Rectal smooth muscle tissue (tissue), 1 donor: Measurements from ENCODE around the gene CASP14.
"Not testable (repeated sequence)": the region's sequence is repeated elsewhere in the genome, so short reads cannot be mapped to it uniquely, and the experiment has no call there.

Source experiments
- H3K27ac ChIP-seq: one replicate; pipeline ENCODE4 v1.7.0; 2013; ENCODE audit warnings: low read depth, low read length, inconsistent platforms
- H3K27me3 ChIP-seq: one replicate; pipeline ENCODE4 v1.7.0; 2013; ENCODE audit warnings: low read length; ENCODE audit not compliant: control insufficient read depth, insufficient read depth
- H3K36me3 ChIP-seq: one replicate; pipeline ENCODE4 v1.7.0; 2013; ENCODE audit warnings: low read length; ENCODE audit not compliant: control insufficient read depth, insufficient read depth
- H3K4me1 ChIP-seq: one replicate; pipeline ENCODE4 v1.7.0; 2013; ENCODE audit warnings: low read length; ENCODE audit not compliant: control insufficient read depth, insufficient read depth
- H3K4me3 ChIP-seq: one replicate; pipeline ENCODE4 v1.7.0; 2013; ENCODE audit warnings: low read length
- H3K9ac ChIP-seq: one replicate; pipeline ENCODE4 v1.7.0; 2013; ENCODE audit warnings: low read length

CASP14 gene, protein sequence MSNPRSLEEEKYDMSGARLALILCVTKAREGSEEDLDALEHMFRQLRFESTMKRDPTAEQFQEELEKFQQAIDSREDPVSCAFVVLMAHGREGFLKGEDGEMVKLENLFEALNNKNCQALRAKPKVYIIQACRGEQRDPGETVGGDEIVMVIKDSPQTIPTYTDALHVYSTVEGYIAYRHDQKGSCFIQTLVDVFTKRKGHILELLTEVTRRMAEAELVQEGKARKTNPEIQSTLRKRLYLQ

DNA sequence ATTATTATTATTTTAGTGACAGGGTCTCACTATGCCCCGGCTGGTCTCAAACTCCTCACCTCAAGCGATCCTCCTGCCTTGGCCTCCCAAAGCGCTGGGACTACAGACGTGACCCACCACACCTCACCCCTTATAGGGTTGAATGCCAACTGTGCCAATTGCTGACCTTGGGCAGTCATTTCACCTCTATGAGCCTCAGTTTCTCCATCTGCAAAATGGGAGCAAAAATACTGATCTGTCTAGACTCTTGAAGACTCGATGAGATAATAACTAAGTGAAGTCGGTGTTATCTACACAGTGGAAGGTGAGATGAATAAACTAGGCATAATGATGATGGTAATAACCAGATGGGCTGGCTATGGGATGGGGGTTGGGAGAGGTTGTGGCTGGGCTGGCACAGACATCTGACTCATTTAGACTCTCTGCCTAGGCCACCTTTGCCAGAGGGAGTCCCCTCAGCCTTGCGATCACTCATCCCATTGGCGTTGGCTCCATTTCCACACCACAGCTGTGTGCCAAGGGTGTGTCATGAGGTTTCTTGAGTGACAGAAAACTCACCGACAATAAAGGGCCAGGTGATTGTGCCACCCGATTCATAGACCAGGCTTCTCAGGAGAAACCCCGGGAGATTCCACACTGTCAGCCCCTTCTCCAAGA lies at the start of gene CASP14:
CASP14 (plus strand) TSS at position 596 of the 657 bp plus-strand sequence. CDS start 2,772 bp downstream, outside the sequence.
- Histone ChIP-seq H3K27ac (no peak within 1 kb of the TSS), H3K4me1 (no peaks in the 10 kb centered on the region), H3K9ac (no peak within 1 kb of the TSS), H3K4me3 (no peak within 1 kb of the TSS), H3K36me3 (no peaks in the 10 kb centered on the region), H3K27me3 (peaks cover 3% of the 10 kb centered on the region)

GRCh38 chr19:15008308-15008707 lies 41.0 kb upstream of the CASP14 start:
- Histone ChIP-seq H3K4me1 (no peaks in the 10 kb centered on the region), H3K4me3 (no peak overlapping the region), H3K36me3 (no peaks in the 10 kb centered on the region), H3K27me3 (peaks cover 3% of the 10 kb centered on the region), H3K27ac (no peak overlapping the region), H3K9ac (no peak overlapping the region)

DNA sequence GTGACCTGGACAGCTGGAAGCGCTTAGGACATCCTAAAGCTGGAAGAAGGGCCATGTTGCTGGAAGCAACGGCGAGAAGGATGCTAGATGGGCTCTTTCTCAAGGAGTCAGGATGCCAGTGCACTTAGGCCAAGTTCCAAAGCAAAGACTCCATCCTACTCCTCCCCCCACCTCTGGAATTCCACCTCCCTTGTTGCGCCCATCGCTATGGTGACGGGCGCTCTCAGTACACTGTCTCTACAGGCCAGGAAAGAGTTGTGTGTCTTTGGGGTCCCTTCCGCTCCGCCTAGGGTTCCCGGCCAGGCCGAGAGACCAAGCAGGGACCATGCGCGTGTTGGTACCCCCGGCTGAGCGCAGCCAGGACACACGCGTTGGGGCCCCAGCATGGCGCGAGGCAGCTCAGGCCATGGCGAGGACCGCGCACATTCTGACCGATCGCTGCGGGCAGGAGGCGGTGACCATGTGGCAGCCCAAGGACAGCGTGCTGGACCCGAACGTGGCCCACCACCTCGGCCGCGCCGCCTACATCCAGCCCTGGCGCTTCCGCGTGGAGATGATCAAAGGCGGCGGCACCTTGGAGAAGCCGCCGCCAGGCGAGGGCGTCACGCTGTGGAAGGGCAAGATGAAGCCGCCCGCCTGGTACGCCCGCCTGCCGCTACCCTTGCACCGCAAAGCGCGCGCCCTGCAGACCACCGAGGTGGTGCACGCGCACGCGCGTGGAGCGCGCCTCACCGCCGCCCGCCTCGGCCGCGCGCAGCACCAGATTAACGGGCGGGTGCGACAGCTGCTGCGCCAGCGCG lies 38.6 kb upstream of the CASP14 start:
- H3K4me3 ChIP-seq, result no peak overlapping the region
- no peaks in the 10 kb centered on the region for H3K36me3 ChIP-seq
- H3K27ac ChIP-seq, result no peak overlapping the region
- no peaks in the 10 kb centered on the region for H3K4me1 ChIP-seq
- peaks cover 3% of the 10 kb centered on the region for H3K27me3 ChIP-seq
- no peak overlapping the region for H3K9ac ChIP-seq

DNA sequence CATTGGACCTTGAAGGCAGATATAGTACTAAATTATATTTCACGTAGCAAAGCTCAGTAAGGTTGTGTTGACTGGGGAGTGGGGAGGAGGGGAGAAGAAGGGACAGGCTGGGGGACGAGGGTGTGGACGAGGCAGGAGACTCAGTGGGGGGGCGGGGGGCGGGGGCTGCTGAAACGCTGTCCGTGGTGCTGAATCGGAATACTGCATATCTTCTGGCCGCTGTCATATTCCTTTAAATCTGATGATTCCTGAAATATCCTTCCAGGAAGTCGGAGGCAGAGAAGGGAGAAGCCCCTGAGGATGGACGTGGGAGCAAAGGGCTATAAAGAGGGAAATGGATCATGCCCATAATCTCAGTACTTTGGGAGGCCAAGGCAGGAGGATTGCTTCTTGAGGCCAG lies 34.7 kb upstream of the CASP14 start:
- Histone ChIP-seq H3K36me3 (no peaks in the 10 kb centered on the region), H3K9ac (no peak overlapping the region), H3K27ac (no peak overlapping the region), H3K4me3 (no peak overlapping the region), H3K4me1 (no peaks in the 10 kb centered on the region), H3K27me3 (peaks cover 3% of the 10 kb centered on the region)

DNA sequence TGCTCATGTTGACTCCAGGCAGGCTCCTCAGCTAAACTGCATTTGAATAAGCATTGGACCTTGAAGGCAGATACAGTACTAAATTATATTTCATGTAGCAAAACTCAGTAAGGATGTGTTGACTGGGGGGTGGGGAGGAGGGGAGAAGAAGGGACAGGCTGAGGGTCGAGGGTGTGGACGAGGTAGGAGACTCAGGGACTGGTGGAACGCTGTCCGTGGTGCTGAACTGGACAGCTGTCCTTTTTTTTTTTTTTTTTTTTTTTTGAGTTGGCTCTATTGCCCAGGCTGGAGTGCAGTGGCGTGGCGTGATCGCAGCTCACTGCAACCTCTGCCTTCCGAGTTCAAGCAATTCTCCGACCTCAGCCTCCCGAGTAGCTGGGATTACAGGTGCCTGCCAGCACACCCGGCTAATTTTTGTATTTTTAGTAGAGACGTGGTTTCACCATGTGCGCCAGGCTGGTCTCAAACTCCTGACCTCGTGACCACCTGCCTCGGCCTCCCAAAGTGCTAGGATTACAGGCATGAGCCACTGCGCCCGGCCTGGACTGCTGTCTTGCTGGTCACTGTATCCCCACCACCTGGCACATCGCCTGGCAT lies 33.2 kb upstream of the CASP14 start:
- H3K4me1 ChIP-seq, result no peaks in the 10 kb centered on the region
- H3K9ac ChIP-seq, result no peak overlapping the region
- no peak overlapping the region for H3K4me3 ChIP-seq
- H3K27me3 ChIP-seq, result peaks cover 3% of the 10 kb centered on the region
- H3K27ac ChIP-seq, result no peak overlapping the region
- no peaks in the 10 kb centered on the region for H3K36me3 ChIP-seq

DNA sequence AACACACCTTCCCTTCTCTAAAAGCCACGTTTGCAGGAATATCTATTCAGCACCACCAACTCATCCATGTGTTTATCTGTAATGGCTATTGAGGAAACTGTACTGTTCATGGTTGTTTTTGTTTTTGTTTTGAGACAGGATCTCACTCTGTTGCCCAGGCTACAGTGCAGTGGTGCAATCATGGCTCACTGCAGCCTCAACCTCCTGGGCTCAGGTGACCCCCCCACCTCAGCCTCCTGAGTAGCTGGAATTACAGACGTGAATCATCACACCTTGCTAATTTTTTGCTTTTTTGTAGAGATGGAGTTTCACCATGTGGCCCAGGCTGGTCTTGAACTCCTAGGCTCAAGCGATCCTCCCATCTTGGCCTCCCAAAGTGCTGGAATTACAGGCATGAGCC lies 30.4 kb upstream of the CASP14 start:
- not testable (repeated sequence) for H3K9ac ChIP-seq, H3K4me3 ChIP-seq, H3K27ac ChIP-seq, H3K36me3 ChIP-seq, H3K27me3 ChIP-seq, H3K4me1 ChIP-seq

DNA sequence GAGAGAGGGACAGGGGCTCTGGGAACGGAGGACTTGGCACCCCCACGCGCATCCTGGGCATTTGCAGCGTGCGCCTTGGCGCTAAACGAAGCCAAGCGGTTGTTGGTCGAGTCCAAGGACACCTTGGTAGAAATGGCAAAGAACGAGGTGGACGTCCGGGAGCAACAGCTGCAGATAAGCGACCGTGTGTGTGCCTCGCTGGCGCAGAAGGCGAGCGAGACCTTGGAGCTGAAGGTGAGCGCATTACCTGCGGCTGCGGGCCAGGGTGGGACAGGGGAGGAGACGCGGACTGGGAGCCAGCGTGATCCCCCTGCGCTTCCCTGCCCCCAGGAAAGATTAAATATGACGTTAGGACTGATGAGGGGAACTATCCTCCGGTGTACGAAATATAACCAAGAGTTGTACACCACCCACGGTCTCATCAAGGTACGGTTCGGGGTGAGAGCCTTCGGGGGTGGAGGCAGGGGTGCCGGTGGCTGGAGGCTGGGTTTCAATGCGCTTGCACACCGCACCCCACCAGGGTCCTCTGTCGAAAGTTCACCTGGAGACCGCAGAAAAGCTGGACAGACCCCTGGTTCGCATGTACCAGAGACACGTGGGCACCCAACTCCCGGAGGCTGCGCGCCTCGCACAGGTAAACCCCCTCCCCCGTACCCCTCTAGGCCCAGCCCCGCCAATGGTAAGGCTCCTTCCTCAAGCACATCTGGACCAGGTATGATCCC lies 27.8 kb upstream of the CASP14 start:
- Histone ChIP-seq H3K9ac (no peak overlapping the region), H3K27me3 (no peaks in the 10 kb centered on the region), H3K27ac (no peak overlapping the region), H3K4me3 (no peak overlapping the region), H3K36me3 (no peaks in the 10 kb centered on the region), H3K4me1 (no peaks in the 10 kb centered on the region)

- H3K4me1 ChIP-seq, result no peaks in the 10 kb centered on the region
- H3K9ac ChIP-seq, result no peak overlapping the region
- no peak overlapping the region for H3K4me3 ChIP-seq
- no peaks in the 10 kb centered on the region for H3K27me3 ChIP-seq
- H3K27ac ChIP-seq, result no peak overlapping the region
- H3K36me3 ChIP-seq, result no peaks in the 10 kb centered on the region
Observed at GRCh38 chr19:15022752-15023151, 26.5 kb upstream of the CASP14 start.

- H3K4me1 ChIP-seq, result no peaks in the 10 kb centered on the region
- H3K27ac ChIP-seq, result no peak overlapping the region
- no peak overlapping the region for H3K4me3 ChIP-seq
- no peak overlapping the region for H3K9ac ChIP-seq
- no peaks in the 10 kb centered on the region for H3K27me3 ChIP-seq
- no peaks in the 10 kb centered on the region for H3K36me3 ChIP-seq
Observed at GRCh38 chr19:15025217-15025616, 24.1 kb upstream of the CASP14 start.

- Histone ChIP-seq H3K9ac (no peak overlapping the region), H3K4me3 (no peak overlapping the region), H3K36me3 (no peaks in the 10 kb centered on the region), H3K27me3 (peaks cover 2% of the 10 kb centered on the region), H3K27ac (no peak overlapping the region), H3K4me1 (no peaks in the 10 kb centered on the region)
Observed at GRCh38 chr19:15028490-15028889, 20.8 kb upstream of the CASP14 start.

DNA sequence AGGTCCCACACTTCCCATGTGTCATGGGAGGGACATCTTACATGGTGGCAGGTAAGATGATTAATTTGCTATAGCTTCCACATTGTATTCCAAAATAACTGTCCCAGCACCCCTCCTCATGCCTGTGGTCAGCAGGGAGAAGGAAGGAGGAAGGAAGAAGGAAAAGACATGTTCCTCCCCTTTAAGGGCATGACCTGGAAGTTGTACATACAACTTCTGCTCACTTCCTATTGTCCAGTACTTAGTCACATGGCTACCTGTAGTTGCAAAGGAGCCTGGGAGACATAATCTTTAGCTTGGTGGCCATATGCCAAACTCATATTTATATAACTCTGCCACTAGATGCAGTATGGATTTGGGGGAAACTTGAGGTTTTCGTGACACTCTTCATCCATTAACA lies 17.6 kb upstream of the CASP14 start:
- H3K4me3 ChIP-seq, result no peak overlapping the region
- H3K4me1 ChIP-seq, result no peaks in the 10 kb centered on the region
- peaks cover 2% of the 10 kb centered on the region for H3K27me3 ChIP-seq
- H3K36me3 ChIP-seq, result no peaks in the 10 kb centered on the region
- no peak overlapping the region for H3K27ac ChIP-seq
- no peak overlapping the region for H3K9ac ChIP-seq

- Histone ChIP-seq H3K36me3 (no peaks in the 10 kb centered on the region), H3K4me1 (no peaks in the 10 kb centered on the region), H3K4me3 (no peak overlapping the region), H3K27ac (no peak overlapping the region), H3K27me3 (peaks cover 2% of the 10 kb centered on the region), H3K9ac (no peak overlapping the region)
Observed at GRCh38 chr19:15035795-15036311, 13.4 kb upstream of the CASP14 start.
